HG03521 (cell line): ENCODE measurements around the gene GSTT4.
"Not testable (repeated sequence)": the region's sequence is repeated elsewhere in the genome, so short reads cannot be mapped to it uniquely, and the experiment has no call there.

ENCODE experiments used
- ATAC-seq: cut with Tn5 transposase; IDR thresholded peaks from one replicate; pipeline ENCODE4 v1.9.1; 2021; ENCODE audit warnings: mild to moderate bottlenecking, moderate library complexity; ENCODE audit not compliant: unreplicated experiment

Gene GSTT4

GRCh38 chr22:24026056-24026455 lies 20.8 kb upstream of the GSTT4 start:
- no peak for ATAC-seq

- ATAC-seq = no peak
These were observed 20.2 kb upstream of the GSTT4 start for GRCh38 chr22:24025475-24025874.

GRCh38 chr22:24024354-24024753 lies 19.1 kb upstream of the GSTT4 start:
- no peak for ATAC-seq

- ATAC-seq = no peak
These were observed 18.0 kb upstream of the GSTT4 start for GRCh38 chr22:24023204-24023789.

GRCh38 chr22:24021304-24021703 lies 16.1 kb upstream of the GSTT4 start:
- no peak for ATAC-seq

- no peak for ATAC-seq
These were observed 10.9 kb upstream of the GSTT4 start for GRCh38 chr22:24016156-24016555.

- ATAC-seq = no peak
These were observed 6.4 kb upstream of the GSTT4 start for GRCh38 chr22:24011735-24012068.

GRCh38 chr22:24010018-24010391 lies 4.8 kb upstream of the GSTT4 start:
- ATAC-seq = no peak

GRCh38 chr22:24009227-24010017 lies 4.2 kb upstream of the GSTT4 start:
- no peak for ATAC-seq

- ATAC-seq = no peak
These were observed 3.4 kb upstream of the GSTT4 start for GRCh38 chr22:24008381-24009226.

GRCh38 chr22:24008022-24008283 lies 2.7 kb upstream of the GSTT4 start:
- ATAC-seq = no peak

GRCh38 chr22:24007253-24008021 lies 2.2 kb upstream of the GSTT4 start:
- ATAC-seq = no peak

GRCh38 chr22:24006914-24007214 lies 1.6 kb upstream of the GSTT4 start:
- ATAC-seq = no peak

GRCh38 chr22:24006207-24006913 lies 1.1 kb upstream of the GSTT4 start:
- ATAC-seq = no peak

- ATAC-seq = no peak
These were observed 1.4 kb downstream of the GSTT4 start for GRCh38 chr22:24003887-24004286.

- no peak for ATAC-seq
These were observed 2.4 kb downstream of the GSTT4 start for GRCh38 chr22:24002851-24003250.

GRCh38 chr22:24002272-24002671 lies 3.0 kb downstream of the GSTT4 start:
- ATAC-seq = no peak

GRCh38 chr22:24001314-24001713 lies 3.9 kb downstream of the GSTT4 start:
- no peak for ATAC-seq

- not testable (repeated sequence) for ATAC-seq
These were observed 5.5 kb downstream of the GSTT4 start for GRCh38 chr22:23999779-24000178.

GRCh38 chr22:23997092-23997491 lies 8.2 kb downstream of the GSTT4 start:
- no peak for ATAC-seq

- not testable (repeated sequence) for ATAC-seq
These were observed 11.6 kb downstream of the GSTT4 start for GRCh38 chr22:23993581-23994177.
